GM11168 (cell line): ENCODE results near the gene CDC73.
"Not testable (repeated sequence)": the region's sequence is repeated elsewhere in the genome, so short reads cannot be mapped to it uniquely, and the experiment has no call there.

Source experiments
- in situ Hi-C: fragments of 300-500 bp; cut with MboI; formaldehyde crosslinking; loops from one replicate; pipeline ENCODE4 v1.12.0; 2022; ENCODE audit warnings: low sequenced_read_pairs; ENCODE audit not compliant: unreplicated experiment

The CDC73 gene

DNA sequence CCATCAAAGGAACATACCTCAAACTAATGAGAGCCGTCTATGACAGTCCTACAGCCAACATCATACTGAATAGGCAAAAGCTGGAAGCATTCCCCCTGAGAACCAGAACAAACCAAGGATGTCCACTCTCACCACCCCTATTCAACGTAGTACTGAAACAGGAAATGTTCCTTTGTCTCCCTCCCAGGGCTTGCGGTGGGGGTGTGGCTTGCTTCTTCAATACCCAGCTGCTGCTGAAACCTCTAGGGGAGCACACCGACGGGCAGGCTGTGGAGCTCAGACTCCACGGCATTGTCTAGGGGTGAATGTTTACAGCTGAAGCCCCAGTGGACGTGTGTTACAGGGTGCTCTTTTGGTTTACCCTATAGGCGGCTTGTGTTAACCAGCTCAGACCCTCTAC lies 95.1 kb downstream of the CDC73 start:
- in situ Hi-C loops = no loop called here

DNA sequence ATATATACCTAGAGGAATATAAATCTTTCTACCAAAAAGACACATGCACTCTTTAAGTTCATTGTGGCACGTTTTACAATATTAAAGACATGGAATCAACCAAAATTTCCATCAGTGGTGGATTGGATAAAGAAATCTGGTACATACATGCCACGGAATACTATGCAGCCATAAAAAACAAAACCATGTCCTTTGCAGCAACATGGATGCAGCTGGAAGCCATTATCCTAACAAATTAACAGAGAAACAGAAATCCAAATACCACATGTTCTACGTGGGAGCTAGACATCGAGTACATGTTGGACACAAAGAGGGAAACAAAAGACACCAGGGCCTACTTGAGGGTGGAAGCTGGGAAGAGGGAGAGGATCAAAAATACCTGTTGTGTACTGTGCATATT lies 97.6 kb downstream of the CDC73 start:
- in situ Hi-C loops = no loop called here

DNA sequence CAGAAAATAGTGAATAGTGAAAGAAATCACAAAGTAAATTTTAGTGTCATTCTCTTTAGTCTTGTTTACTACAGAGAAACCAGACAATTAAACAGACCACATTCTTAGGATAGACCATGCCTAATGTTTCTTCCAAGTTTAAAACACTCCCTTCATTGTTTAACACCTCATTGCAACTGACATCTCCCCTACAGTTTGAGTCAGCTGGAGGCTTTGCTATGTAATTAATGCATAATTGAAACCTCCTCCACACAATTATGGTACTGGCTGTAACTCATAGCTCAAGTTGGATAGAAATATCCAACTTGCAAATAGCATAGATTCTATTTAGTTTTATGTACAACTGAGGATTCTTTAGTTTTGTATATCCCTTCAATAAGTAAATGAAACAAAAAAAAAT lies 99.8 kb downstream of the CDC73 start:
- in situ Hi-C loops = no loop called here

DNA sequence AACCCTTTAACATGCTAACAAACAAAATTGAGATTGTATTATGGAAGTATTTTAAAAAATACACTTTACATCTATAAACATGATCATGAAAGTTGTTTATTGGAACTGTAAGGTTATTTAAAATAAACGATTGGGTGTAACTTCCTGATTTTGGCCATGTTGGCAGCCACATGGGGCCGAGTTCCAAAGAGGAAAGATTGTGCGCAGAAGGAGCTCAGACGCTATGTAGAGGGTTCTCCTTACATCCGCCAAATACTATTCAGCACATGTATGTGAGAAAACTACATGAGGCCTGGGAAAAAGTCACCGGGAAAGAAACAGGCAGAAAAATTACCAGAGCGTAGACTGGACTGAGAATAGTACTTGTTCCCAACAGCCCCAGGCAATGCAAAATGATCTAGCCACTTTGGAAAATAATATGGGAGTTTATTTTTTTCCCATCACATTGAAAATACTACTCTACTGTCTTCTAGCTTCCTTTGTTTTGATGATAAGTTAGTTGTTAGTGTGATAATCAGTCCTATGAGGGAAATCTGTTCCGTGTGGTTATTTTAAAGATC lies 100.3 kb downstream of the CDC73 start:
- in situ Hi-C loops = no loop called here

DNA sequence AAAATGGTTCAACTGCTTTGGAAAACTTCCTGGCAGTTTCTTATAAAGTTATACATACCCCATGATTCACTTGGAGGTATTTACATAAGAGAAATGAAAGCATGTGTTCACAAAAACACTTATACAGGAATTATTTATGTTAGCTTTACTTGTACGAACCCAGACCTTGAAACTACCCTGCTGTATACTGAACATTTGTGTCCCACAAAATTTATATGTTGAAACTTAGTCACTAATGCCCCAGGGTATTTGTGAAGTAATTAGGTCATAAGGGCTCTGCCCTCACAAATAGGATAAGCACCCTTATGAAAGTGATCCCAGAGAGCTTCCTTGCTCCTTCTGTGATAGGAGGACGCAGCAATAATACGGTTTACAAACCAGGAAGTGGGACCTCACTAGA lies 107.3 kb downstream of the CDC73 start:
- in situ Hi-C loops = no loop called here

DNA sequence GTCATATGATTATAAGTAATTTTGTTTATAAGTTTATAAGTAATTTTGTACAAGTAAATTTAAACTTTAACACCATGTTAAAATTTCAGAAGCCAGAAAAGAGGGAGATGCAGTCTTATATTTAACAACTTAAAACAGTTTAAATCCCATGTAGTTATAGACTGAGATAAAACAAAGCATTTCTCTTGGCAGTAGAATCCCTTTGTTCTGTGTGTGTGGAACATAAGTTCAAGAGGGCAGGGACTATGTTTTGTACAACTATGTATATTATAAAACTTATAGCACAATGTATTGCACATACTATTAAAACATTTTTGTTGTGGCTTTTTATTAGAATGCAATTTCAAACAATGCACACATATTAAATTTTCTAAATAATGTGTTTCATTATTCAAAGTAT lies 109.3 kb downstream of the CDC73 start:
- in situ Hi-C loops = not testable (repeated sequence)

DNA sequence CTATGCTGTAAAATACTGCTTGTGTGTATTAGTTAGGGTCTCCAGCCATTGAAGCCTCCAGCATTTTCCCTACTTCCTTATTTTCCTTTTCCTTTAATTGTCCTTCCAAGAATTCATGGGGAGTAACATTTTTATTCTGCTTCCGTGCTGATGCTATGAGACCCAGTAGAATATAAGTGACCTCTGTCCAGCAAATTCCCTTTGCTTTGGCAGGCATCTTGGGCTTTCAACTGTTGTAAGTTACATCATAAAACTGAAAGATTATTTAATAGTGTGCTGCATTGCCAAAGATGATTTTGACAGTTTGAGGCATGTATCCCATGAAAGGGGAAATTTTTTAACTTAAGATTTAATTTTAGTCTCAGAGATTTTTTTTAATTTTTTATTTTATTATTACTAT lies 112.7 kb downstream of the CDC73 start:
- in situ Hi-C loops = no loop called here

DNA sequence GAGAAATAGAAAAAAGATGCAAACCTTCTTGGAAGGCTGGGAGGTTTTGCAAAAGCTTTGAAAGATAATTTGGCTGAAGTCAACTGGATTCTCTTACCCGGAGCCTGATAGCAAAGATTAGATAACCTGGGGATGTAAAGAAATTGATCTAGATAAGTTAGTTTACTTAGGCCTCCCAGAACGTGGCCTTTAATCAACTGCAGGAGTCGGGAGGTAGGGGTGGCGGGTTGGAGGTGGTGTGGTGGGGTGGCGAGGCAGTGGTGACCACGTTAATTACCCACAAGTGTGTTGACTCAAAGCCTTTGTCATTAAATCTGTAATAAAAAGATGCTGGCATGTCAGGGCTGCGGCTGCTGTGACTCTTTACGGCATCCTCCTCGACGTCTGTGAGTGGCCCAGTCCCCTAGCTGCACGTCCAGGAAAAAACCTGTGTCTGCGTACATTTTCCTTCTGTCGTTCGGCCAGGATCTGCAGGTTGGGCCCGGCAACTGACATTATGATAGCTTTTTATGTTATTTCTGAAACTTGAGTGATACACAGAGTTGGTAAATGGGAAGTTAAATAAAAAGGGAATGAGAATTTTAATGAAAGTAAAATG lies 115.6 kb downstream of the CDC73 start:
- in situ Hi-C loops = no loop called here

DNA sequence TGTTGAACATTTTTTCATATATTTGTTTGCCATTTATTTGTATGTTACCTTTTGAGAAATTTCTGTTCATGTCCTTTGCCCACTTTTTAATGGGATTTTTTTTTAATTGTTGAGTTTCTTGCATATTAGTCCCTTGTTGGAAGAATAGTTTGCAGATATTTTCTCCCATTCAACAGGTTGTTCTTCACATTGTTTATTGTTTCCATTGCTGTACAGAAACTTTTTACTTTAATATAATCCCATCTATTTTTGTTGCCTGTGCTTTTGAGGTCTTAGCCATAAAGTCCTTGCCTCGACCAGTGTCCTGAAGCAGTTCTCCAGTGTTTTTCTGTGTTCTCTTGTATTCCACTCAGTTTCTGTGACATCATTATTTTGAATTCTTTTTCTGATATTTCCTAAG lies 118.8 kb downstream of the CDC73 start:
- in situ Hi-C loops = no loop called here

DNA sequence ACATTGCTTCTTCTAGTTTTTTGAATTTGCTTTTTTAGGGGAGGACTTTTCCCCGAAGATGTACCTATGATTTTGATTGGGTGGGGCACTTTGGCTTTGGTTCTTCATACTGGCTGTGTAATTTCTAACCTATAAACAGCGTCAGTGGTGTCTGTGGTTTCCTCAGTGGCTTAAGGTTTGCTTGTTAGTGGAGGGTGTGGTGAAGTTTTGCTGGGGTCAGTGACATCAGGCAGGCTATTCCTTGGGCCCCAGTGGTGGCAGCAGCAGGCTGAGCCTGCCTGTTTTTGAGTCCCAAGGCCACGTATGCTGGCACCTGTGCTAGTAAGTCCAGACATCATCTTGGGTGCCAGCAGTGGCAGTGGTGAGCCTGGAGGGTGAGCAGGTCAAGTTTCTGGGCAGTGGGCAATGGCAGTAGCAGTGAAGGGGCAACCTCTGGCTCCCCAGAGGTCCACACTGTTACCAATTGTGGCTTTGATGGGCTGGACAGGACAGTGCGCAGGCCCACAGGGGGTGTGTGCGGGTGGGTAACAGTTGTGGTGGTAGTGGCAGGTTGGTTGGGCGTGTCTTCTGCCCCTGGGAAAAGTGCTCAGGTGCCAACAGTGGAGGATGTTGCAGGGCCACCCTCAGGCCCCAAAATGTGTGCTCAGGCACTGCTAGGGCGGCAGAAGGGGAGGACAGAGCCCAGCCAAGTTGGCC lies 119.4 kb downstream of the CDC73 start:
- in situ Hi-C loops = no loop called here

DNA sequence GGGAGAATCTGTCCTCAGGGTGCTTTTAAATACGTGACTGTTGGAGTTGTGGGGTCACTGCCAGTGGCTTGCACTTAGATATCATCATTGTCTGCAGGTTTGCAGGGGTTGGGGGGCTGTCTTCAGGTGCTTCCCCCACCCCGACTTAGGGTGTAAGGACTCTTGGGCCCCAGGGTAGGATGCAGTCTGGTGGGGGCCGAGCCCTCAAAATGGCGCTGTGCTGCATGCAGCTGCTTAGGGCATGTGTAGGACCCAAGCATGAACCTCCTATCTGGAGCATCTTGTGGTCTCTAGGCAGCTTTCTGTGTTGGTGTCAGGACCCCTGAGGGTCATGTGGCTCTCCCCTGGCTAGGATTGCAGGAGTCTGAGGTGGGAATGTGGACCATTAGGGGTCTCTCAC lies 120.2 kb downstream of the CDC73 start:
- in situ Hi-C loops = no loop called here

DNA sequence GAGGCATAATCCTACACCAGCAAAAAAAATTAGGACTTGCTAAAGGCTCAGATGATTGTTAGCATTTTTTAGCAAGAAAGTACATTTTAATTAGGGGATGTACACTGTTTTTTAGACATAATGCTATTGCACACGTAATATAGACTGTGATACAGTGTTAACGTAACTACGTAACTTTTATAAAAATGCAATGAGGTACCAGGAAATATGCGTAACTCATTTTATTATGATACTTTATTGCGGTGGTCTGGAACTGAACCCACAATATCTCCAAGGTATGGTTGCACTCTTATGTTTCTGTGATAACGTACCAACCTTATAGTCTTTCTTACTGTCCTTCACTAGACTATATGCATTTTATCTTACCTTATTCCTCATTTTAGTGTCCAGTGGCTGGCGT lies 127.4 kb downstream of the CDC73 start:
- in situ Hi-C loops = no loop called here

DNA sequence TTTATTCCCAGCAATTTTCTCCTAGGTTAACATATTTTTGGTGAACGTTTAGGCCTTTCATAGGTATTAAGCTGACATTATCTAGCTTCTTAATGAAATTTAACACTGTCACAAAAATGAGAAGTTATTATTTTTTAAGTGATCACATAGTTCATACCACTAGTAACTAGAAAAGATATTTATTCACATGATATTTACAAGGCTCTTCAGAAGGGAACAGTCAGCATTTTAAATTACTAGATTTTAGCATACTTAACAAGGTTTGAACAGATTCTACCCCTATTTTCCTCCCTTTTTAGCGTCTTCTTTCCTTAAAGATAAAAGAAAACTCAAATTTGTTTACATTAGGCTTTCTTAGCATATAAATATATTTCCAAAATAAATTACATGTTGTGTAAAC lies 130.1 kb downstream of the CDC73 start:
- in situ Hi-C loops = no loop called here

DNA sequence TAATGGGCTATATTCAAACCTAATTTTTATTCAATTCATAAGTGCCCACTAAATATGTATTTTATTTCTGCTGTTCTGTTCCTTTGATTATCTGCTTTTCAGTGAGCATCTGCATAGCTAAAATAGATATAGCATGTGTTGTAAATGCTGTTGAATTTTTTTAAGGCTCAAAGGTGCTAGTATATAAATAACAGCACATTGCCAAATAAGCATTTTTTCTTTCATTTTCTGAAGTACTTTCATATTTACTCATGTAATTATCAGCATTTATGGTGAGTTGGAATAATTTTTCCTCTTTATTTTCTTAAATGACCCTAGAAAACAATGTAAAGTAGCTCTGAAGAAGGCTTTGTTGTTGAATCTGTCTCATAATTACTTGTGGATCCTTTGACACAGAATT lies 134.2 kb downstream of the CDC73 start:
- in situ Hi-C loops = no loop called here

DNA sequence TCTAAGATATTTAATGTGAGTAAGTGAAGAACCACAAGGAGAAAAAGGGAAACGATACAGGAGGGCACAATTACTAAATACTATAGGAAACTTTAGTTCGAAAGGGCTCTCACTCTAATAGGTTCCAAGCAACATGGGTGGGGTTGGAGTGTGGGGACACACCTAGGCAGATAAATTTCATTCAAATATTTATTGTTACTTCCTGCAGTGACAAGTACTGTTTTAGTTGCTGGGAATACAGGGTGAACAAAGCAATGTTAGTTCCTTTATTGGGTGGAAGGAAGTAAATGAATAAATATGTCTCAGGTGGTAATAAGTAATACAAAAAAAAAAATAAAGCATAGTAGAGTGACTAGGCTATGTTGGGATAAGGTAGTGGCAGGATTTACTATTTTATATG lies 137.8 kb downstream of the CDC73 start:
- in situ Hi-C loops = no loop called here

DNA sequence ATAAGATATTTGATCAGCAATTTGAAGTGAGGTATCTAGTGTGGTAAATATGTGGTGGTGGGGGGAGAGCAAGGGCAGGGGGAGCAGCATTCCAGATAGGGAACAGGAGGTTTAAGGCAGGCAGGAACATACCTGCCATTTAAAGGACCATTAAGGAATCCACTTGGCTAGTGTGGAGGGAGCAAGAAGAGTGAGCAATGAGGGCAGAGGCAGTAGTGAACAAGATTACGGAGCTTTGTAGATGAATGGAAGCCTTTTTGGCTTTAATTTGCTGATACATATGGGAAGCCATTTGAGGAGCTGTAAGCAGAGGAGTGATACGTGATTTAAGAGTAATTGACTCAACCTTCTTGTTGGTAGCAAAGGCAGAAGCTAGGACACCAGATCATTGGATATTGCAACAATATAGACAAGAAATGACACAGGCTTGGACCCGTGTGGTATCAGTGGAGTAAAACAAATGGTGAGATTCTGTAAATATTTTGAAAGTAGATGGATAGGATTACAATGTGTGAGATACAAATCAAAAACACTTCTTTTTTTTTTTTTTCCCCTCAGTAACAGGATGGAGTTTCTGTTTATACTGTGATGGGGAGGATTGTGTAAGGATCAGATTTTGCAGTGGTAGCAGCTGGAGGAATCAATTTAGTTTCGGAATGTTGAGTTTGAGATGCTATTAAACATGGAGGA lies 138.4 kb downstream of the CDC73 start:
- in situ Hi-C loops = no loop called here

DNA sequence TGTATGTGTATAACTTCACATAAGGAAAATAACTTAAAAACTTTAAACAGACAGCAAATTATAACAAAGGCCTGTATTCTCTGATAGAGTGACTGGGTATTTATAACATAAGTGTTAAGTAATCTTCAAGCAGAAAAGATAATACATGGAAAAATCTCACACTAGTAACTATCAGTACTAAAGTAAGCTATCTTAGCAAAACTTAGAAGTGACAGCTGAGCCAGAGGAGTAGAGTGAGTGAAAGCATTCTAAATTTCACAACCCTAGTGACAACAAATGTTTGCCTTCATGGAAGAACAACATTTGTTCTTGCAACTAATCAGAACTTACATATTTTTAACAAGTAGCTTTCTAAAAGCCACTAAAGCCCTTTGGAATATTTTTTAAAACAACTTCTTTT lies 139.1 kb downstream of the CDC73 start:
- in situ Hi-C loops = no loop called here

DNA sequence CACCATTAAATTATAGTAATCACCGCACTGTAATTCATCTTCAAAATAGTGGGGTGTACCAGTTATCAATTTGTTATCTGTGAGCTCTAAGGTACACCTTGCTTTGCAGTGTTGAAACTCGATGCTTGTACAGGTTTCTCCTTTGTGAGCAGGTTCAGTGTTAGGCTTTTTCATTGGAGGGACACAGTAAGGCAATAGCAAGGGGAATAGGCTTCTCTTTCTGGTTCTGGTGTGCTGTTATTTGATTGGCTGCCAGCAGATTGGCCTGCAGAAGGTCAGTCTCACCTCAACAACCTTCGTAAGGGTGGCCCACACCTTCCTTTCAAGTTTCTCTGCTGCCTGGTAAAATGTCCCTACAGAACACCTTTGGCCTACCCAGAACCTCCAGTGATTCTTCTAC lies 140.8 kb downstream of the CDC73 start:
- in situ Hi-C loops = no loop called here

DNA sequence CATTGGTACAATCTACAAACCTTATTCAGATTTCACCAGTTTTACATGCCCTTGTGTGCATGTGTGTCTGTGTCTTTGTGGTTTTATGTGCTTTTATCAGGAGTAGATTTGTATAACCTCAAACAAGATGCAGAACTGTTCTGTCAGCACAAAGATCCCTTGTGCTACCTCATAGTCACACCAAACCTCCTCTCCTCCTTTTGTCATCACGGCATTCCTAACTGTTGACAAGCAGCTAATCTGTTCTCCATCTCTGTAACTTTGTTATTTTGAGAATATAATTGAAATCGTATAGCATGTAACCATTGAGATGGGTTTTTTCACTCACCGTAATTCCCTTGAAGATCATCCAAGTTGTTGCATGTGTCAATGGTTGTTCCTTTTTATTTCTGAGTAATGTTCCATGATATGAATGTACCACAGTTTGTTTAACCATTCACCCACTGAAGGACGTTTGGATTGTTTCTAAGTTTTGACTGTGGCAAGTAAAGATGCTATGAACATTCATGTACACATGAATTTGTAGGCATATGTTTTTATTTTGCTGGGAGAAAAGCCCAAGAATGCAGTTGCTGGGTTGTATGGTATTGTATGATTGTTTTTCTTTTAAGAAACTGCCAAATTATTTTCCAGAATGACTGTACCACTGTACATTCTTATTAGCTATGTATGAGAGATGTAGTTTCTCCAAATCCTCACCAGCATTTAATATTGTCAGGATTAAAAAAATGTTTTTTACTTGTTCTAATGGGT lies 142.7 kb downstream of the CDC73 start:
- in situ Hi-C loops = no loop called here

DNA sequence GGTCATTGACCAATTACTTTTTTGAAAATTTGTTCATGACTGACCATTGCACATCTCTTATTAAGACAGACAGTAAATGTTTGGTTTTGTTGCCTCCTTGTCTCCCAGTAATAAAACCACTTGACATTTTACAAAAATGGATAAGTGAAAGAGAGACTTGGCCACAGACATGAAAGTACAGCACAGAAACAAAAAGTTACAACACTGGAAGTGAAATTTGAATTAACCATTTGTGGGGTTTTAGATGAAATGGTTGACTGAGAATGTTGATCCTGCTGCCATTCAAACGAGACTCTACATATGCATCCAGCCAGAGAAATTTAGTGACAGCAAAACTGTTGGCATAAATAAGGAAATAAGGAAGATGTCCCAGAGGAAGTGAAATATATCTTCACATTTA lies 143.9 kb downstream of the CDC73 start:
- in situ Hi-C loops = no loop called here

DNA sequence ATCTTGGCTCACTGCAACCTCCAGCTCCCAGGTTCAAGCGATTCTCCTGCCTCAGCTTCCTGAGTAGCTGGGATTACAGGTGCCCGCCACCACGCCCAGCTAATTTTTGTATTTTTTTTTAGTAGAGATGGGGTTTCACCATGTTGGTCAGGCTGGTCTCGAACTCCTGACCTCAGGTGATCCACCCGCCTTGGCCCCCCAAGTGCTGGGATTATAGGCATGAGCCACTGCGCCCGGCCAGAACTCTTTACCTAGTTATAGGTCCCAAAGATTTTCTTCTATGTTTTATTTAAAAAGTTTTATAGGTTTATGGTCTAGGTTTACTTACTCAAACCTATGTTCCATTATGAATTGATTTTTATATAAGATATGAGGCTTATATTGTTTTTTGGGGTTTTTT lies 145.0 kb downstream of the CDC73 start:
- in situ Hi-C loops = not testable (repeated sequence)
